GM12878 (cell line): ENCODE results near the gene TTR. TPM values are rescaled to one million over a fixed set of nuclear protein-coding genes. Genes with fewer than 3 reads are reported as not detected.

ENCODE experiments used
- ATAC-seq: fragments of 200-7000 bp; cut with Tn5 transposase; 3 replicates; pipeline ENCODE4 v1.9.1; 2020; ENCODE audit warnings: mild to moderate bottlenecking, moderate library complexity
- Bru-seq: library from RNA; stranded (reverse); fragments of 400-500 nt; gene quantifications from one replicate; lab custom pipeline; 2021; lab: Mats Ljungman, UMichigan
- BruChase-seq, 2 experiments: library from RNA; stranded (reverse); fragments of 400-500 nt; gene quantifications; one replicate each; lab custom pipeline; 2021; lab: Mats Ljungman, UMichigan
- BruUV-seq: library from RNA; stranded (reverse); fragments of 400-500 nt; replicated peaks from 2 replicates; lab custom pipeline; 2021; lab: Mats Ljungman, UMichigan
- CTCF ChIA-PET: fragments of 300-600 bp; sonication (Branson Sonifier 250); formaldehyde crosslinking; extraction: SDS; loops from one replicate; lab custom pipeline; 2021; ENCODE audit warnings: inconsistent platforms; lab: Yijun Ruan, JAX
- POLR2A ChIA-PET: fragments of 350-600 bp; formaldehyde crosslinking; extraction: SDS; loops from one replicate; lab custom pipeline; 2021; ENCODE audit warnings: inconsistent platforms; lab: Charles Lee
- RAD21 ChIA-PET: fragments of 300-600 bp; sonication (Branson Sonifier 250); formaldehyde crosslinking; loops from one replicate; lab custom pipeline; 2023; ENCODE audit warnings: antibody characterized with exemption; ENCODE audit not compliant: unreplicated experiment; lab: Charles Lee
- SMC1A ChIA-PET: fragments of 300-600 bp; sonication (Branson Sonifier 250); formaldehyde crosslinking; loops from one replicate; lab custom pipeline; 2023; ENCODE audit not compliant: unreplicated experiment, uncharacterized antibody; lab: Charles Lee
- DNase-seq: peaks from one replicate; pipeline ENCODE4 v3.0.0-alpha.2; 2011; ENCODE audit warnings: low read depth, low spot score
- FAIRE-seq: peaks from 3 replicates; lab custom pipeline; 2011; peaks lifted over from hg19 to GRCh38; lab: Jason Lieb, UNC
- H2AFZ ChIP-seq: 2 replicates; pipeline ENCODE4 v1.6.0; 2011; ENCODE audit warnings: low read depth, low read length, control low read depth; ENCODE audit not compliant: control insufficient read depth
- H3K27ac ChIP-seq: 2 replicates; pipeline ENCODE4 v1.5.1; 2011; ENCODE audit warnings: control low read depth; ENCODE audit not compliant: control insufficient read depth, insufficient read depth
- H3K27me3 ChIP-seq, 2 experiments: replicated peaks in 1 of 2; 2 replicates each; pipeline versions ENCODE4 v1.6.0 to v1.6.1; 2011; ENCODE audit warnings: low read length in 1 of 2; ENCODE audit not compliant: control insufficient read depth in 2 of 2, insufficient read depth in 2 of 2
- H3K36me3 ChIP-seq, 2 experiments: 2 replicates each; pipeline ENCODE4 v1.5.1; 2011; ENCODE audit warnings: low read length in 1 of 2; ENCODE audit not compliant: control insufficient read depth in 2 of 2, insufficient read depth in 2 of 2
- H3K4me1 ChIP-seq: 2 replicates; pipeline ENCODE4 v1.6.1; 2011; ENCODE audit warnings: mild to moderate bottlenecking, low read length, moderate library complexity, mixed read lengths; ENCODE audit not compliant: control insufficient read depth, insufficient read depth
- H3K4me2 ChIP-seq: 2 replicates; pipeline ENCODE4 v1.6.0; 2011; ENCODE audit warnings: control low read depth; ENCODE audit not compliant: control insufficient read depth, insufficient read depth
- H3K4me3 ChIP-seq: fragments of 200-600 bp; sonication (generic); 2 replicates; pipeline ENCODE4 v1.5.1; 2016
- H3K79me2 ChIP-seq: 2 replicates; pipeline ENCODE4 v1.6.0; 2011; ENCODE audit warnings: low read length; ENCODE audit not compliant: control insufficient read depth, insufficient read depth
- H3K9ac ChIP-seq: 2 replicates; pipeline ENCODE4 v1.8.0; 2011; ENCODE audit warnings: low read length, control low read depth, mixed read lengths; ENCODE audit not compliant: control insufficient read depth, insufficient read depth
- H3K9me3 ChIP-seq: replicated peaks from 3 replicates; pipeline ENCODE4 v1.5.1; 2011; ENCODE audit warnings: mild to moderate bottlenecking, low read length; ENCODE audit not compliant: control insufficient read depth, insufficient read depth
- H4K20me1 ChIP-seq: 2 replicates; pipeline ENCODE4 v1.6.0; 2011; ENCODE audit not compliant: control insufficient read depth, insufficient read depth
- ATF3 ChIP-seq: IDR thresholded peaks from 2 replicates; pipeline ENCODE4 v1.6.1; 2011; ENCODE audit warnings: low read depth, mild to moderate bottlenecking, low read length, moderate library complexity, borderline replicate concordance; ENCODE audit errors: extremely low read depth
- GABPA ChIP-seq: IDR thresholded peaks from 2 replicates; pipeline ENCODE4 v1.6.1; 2014; ENCODE audit warnings: antibody characterized with exemption, low read depth, mild to moderate bottlenecking, inconsistent platforms
- HDAC2 ChIP-seq: fragments of 200-600 bp; sonication (generic); IDR thresholded peaks from 2 replicates; pipeline ENCODE4 v1.6.1; 2017
- IRF5 ChIP-seq: fragments of 450-650 bp; IDR thresholded peaks from 2 replicates; pipeline ENCODE4 v1.6.1; 2017; ENCODE audit warnings: borderline replicate concordance
- NKRF ChIP-seq: fragments of 450-650 bp; conservative IDR thresholded peaks from 2 replicates; pipeline ENCODE4 v1.6.1; 2017; ENCODE audit warnings: mild to moderate bottlenecking, moderate library complexity
- SIX5 ChIP-seq: IDR thresholded peaks from 2 replicates; pipeline ENCODE4 v1.6.1; 2011; ENCODE audit warnings: mild to moderate bottlenecking, low read depth, low read length, moderate library complexity; ENCODE audit not compliant: severe bottlenecking
- SMAD1 ChIP-seq: fragments of 450-650 bp; IDR thresholded peaks from 2 replicates; pipeline ENCODE4 v1.6.1; 2018; ENCODE audit warnings: mild to moderate bottlenecking, low read depth; ENCODE audit not compliant: partially characterized antibody
- TARDBP ChIP-seq: IDR thresholded peaks from 2 replicates; pipeline ENCODE4 v1.6.1; 2016; ENCODE audit warnings: borderline replicate concordance
- whole genome bisulfite sequencing: methylation state at CpG from one replicate; pipeline ENCODE4 v1.1.6; 2016; ENCODE audit warnings: low lambda C conversion rate; ENCODE audit not compliant: insufficient replicate concordance, insufficient coverage; ENCODE audit errors: missing lambda C conversion rate; 5-methylcytosine and 5-hydroxymethylcytosine counted together
- in situ Hi-C: fragments of 300-500 bp; cut with MboI; formaldehyde crosslinking; loops from 9 replicates; pipeline ENCODE4 v1.14.3; 2018; ENCODE audit warnings: mixed read lengths
- intact Hi-C: fragments of 100-400 bp; cut with micrococcal nuclease; formaldehyde crosslinking; loops from one replicate; pipeline ENCODE4 v1.14.2; 2022; ENCODE audit not compliant: unreplicated experiment
- long read RNA-seq, 2 experiments: library from polyadenylated mRNA; unstranded; transcript quantifications; one replicate each; pipeline ENCODE4 v2.0.0, GENCODE V29; 2019 to 2020
- polyA minus RNA-seq, 3 experiments: library from RNA; depleted of rRNA, polyadenylated mRNA; stranded (reverse); fragments of >200 nt; gene quantifications; 2 replicates each; pipeline ENCODE4 v1.2.3, GENCODE V29; 2011
- polyA plus RNA-seq, 11 experiments: library from polyadenylated mRNA; depleted of rRNA in 4 of 11; unstranded in 6 of 11; stranded (reverse) in 5 of 11; fragments of >200 nt; fragmentation: Nextera tagmentation in 4 of 11; fragmentation: Illumina TruSeq in 1 of 11; extraction: Ambion mirVana in 4 of 11; extraction: Trizol in 1 of 11; gene quantifications; 1 replicate in 1 of 11; 2 replicates in 10 of 11; pipeline versions ENCODE4 v1.2.1 to v1.2.3, GENCODE V29; 2011 to 2016; ENCODE audit warnings: inconsistent platforms in 2 of 11, missing spikeins in 2 of 11, low read depth in 1 of 11
- total RNA-seq, 4 experiments: library from RNA; depleted of rRNA in 3 of 4; stranded (reverse); fragments of >200 nt in 3 of 4; fragmentation: Illumina TruSeq in 1 of 4; extraction: Trizol in 1 of 4; gene quantifications; 2 replicates each; pipeline versions ENCODE4 v1.2.1 to v1.2.3, GENCODE V29; 2013 to 2021

TTR gene
- not detected in 2 replicates for total RNA-seq (2013; cell fraction: nucleolus; rRNA removed)
- not detected in 2 replicates for total RNA-seq (2014; rRNA removed)
- not detected in 2 replicates for total RNA-seq (2014; rRNA removed; fragmentation: Illumina TruSeq; extraction: Trizol)
- total RNA-seq (2021) = 0.93 and 1.2 TPM in 2 replicates
- not detected for polyA plus RNA-seq (2011; ENCODE audit: low read depth)
- not detected in 2 replicates for polyA plus RNA-seq (2011; rRNA removed)
- polyA plus RNA-seq (2011; cell fraction: cytosol; rRNA removed) = not detected in 2 replicates
- polyA plus RNA-seq (2011; cell fraction: nucleus; rRNA removed) = not detected in 2 replicates
- not detected in 2 replicates for polyA plus RNA-seq (2012)
- not detected in 2 replicates for polyA plus RNA-seq (2014; fragmentation: Illumina TruSeq; extraction: Trizol)
- polyA plus RNA-seq (2014; fragmentation: Nextera tagmentation; extraction: Ambion mirVana) = under 1 TPM in 1 of 2 experiments, not detected in 1; 0.05 TPM
- polyA plus RNA-seq (2014; rRNA removed) = not detected in 2 replicates
- not detected for polyA plus RNA-seq (2016; fragmentation: Nextera tagmentation; extraction: Ambion mirVana)
- polyA minus RNA-seq (2011; rRNA and poly(A)+ RNA removed) = not detected in 2 replicates
- polyA minus RNA-seq (2011; cell fraction: cytosol; rRNA and poly(A)+ RNA removed) = not detected in 2 replicates
- polyA minus RNA-seq (2011; cell fraction: nucleus; rRNA and poly(A)+ RNA removed) = not detected in 2 replicates
- percentile 6 among the genes with signal in this experiment for Bru-seq, nascent RNA
- percentile 7 among the genes with signal in this experiment for BruChase-seq, experiment 1, labeled RNA remaining after a 6-hour chase
- BruChase-seq, experiment 2, labeled RNA remaining after a 2-hour chase = percentile 9 among the genes with signal in this experiment
- long read RNA-seq, experiment 1 = 0 reads
- long read RNA-seq, experiment 2 = 0 reads

- no peaks in the 10 kb centered on the region for H4K20me1 ChIP-seq
- no peak for DNase-seq
- ChIA-PET CTCF (no interaction called here), RAD21 (no interaction called here), POLR2A (no interaction called here), SMC1A (no interaction called here)
- in situ Hi-C loops = no loop called here
- WGBS = 56% methylated on average over 5 of the region's 5 CpGs
- H3K4me1 ChIP-seq = no peaks in the 10 kb centered on the region
- H3K79me2 ChIP-seq = no peaks in the 10 kb centered on the region
- BruUV-seq = no TSS peak
- no peaks in the 10 kb centered on the region for H3K27me3 ChIP-seq
- H3K36me3 ChIP-seq = no peaks in the 10 kb centered on the region
- no peak for TF ChIP-seq SMAD1
- TF ChIP-seq TARDBP = no peak
- no peak for TF ChIP-seq HDAC2
- no peak for TF ChIP-seq ATF3
- no peak for TF ChIP-seq IRF5
- TF ChIP-seq NKRF = no peak
- no peak for TF ChIP-seq SIX5
- TF ChIP-seq GABPA = no peak
- H3K9ac ChIP-seq = no peak within 1 kb of the TSS
- H3K4me3 ChIP-seq = no peak within 1 kb of the TSS
- FAIRE-seq = no peak
- no peak within 1 kb of the TSS for H2AFZ ChIP-seq
- no peak for ATAC-seq
- H3K27ac ChIP-seq = no peak within 1 kb of the TSS
- no peak within 1 kb of the TSS for H3K4me2 ChIP-seq
- intact Hi-C loops = no loop called here
- no peaks in the 10 kb centered on the region for H3K9me3 ChIP-seq
Measured at GRCh38 chr18:31591628-31592027, at the start of gene TTR. Gene TTR (plus strand): TSS chr18:31591877. CDS start chr18:31591903, 26 bp downstream.
